HL-60 (cell line): ENCODE data around the gene NOTO.

Source experiments
- DNase-seq, 2 experiments: peaks; one replicate each; pipeline ENCODE4 v3.0.0-alpha.2; 2010 to 2020; ENCODE audit warnings: low read depth in 1 of 2, low spot score in 1 of 2
- H3K27ac ChIP-seq: fragments of 250-450 bp; sonication (Bioruptor Pico); replicated peaks from 2 replicates; pipeline ENCODE4 v1.5.1; 2020; ENCODE audit warnings: mild to moderate bottlenecking, moderate library complexity
- H3K27me3 ChIP-seq: fragments of 250-450 bp; sonication (Bioruptor Pico); 2 replicates; pipeline ENCODE4 v1.5.1; 2021; ENCODE audit warnings: mild to moderate bottlenecking, moderate library complexity; ENCODE audit not compliant: insufficient read depth, poor library complexity, severe bottlenecking
- H3K4me3 ChIP-seq: replicated peaks from 2 replicates; pipeline ENCODE4 v1.5.1; 2011; ENCODE audit warnings: mild to moderate bottlenecking, control low read depth, low read length; ENCODE audit not compliant: insufficient read depth
- CTCF ChIP-seq: IDR thresholded peaks from one replicate; pipeline ENCODE4 v1.5.1; 2011; ENCODE audit warnings: low read length, control low read depth, inconsistent platforms; ENCODE audit not compliant: insufficient read depth
- GABPA ChIP-seq: IDR thresholded peaks from 2 replicates; pipeline ENCODE4 v1.6.1; 2012; ENCODE audit warnings: low read depth
- POLR2AphosphoS5 ChIP-seq: IDR thresholded peaks from 2 replicates; pipeline ENCODE4 v1.6.1; 2012; ENCODE audit warnings: low read depth
- REST ChIP-seq: IDR thresholded peaks from 2 replicates; pipeline ENCODE4 v1.6.1; 2012; ENCODE audit warnings: low read depth; ENCODE audit not compliant: insufficient replicate concordance
- SPI1 ChIP-seq: IDR thresholded peaks from 2 replicates; pipeline ENCODE4 v1.6.1; 2012; ENCODE audit warnings: low read depth, mild to moderate bottlenecking, borderline replicate concordance

Gene NOTO

DNA sequence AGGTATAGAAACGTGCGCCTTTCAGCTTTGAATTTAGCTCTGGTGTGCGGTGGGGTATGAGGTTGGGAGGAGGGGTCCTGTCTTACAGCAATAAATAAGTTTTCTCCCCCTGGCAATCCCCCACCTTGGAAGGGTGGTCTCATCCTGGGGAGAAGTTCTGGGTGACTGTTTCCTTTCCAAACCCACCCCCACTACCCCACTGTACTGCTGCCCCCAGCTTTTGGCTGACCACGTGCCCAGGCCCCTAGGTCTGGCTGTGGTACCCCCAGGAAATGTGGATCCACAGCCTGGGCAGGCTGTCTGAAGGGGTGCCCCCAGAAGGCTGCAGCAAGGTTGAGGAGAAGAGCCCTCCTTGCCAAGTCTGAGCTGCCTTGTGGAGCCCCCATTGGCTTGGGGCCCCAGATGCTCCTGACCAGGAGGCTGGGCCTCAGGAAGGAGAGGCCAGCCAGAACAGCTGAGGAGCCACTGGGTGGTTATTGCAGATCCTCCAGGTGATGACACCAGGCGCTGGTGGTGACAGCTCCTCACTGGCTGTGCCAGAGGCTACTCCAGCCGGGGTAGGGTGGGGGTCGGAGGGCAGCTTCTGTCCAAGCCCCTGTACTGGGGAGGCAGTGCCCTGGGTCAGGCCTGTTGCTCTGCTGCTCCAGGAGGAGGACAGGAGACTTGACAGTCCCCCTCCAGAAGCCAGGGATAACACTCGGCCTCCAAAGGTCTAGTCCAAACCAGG, 56.0 kb downstream of the NOTO start:
- no peak overlapping the region for H3K4me3 ChIP-seq
- H3K27me3 ChIP-seq = no peaks in the 10 kb centered on the region
- no peak overlapping the region for H3K27ac ChIP-seq
- DNase-seq = no peak
- TF ChIP-seq POLR2AphosphoS5 (no peak), CTCF (no peak), SPI1 (no peak), REST (no peak), GABPA (no peak)

- DNase-seq = no peak
- Histone ChIP-seq H3K27ac (no peak overlapping the region), H3K4me3 (no peak overlapping the region), H3K27me3 (no peaks in the 10 kb centered on the region)
- TF ChIP-seq REST (no peak), POLR2AphosphoS5 (no peak), SPI1 (no peak), GABPA (no peak), CTCF (no peak)
Measured at GRCh38 chr2:73258913-73259215, 56.5 kb downstream of the NOTO start.

DNA sequence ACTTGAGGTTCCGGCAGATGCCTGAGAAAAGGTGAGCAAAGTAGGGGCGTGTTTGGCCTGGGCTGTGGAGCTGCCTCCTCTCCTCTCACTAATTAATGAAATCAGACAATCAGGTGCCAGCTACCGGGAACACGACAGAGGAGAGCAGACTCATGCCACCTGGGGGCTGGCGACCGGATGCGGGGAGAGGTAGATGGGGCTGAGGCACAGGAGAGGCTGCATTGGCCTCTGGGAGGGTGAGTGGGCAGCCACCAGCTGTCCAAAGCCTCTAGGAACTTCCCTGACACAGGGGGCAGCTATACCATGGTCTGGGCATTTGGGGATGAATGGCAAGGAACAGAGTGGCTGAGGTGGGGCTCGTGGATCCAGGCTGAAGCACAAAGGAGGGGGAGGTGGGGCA, 56.9 kb downstream of the NOTO start:
- TF ChIP-seq SPI1 (no peak), POLR2AphosphoS5 (no peak), REST (no peak), GABPA (no peak), CTCF (no peak)
- DNase-seq = no peak
- H3K4me3 ChIP-seq = no peak overlapping the region
- no peaks in the 10 kb centered on the region for H3K27me3 ChIP-seq
- no peak overlapping the region for H3K27ac ChIP-seq
